ENCODE measurements around the gene RMI1. TPM values are rescaled to one million over a fixed set of nuclear protein-coding genes. Genes with fewer than 3 reads are reported as not detected.
A peak's percentile ranks its signal among the peaks of the same experiment; 100 is the strongest.
"Not testable (repeated sequence)": the region's sequence is repeated elsewhere in the genome, so short reads cannot be mapped to it uniquely, and the experiment has no call there.

RMI1 gene
- total RNA-seq, 2 donors from 2014 or later = 3.8 to 4.0 TPM

GRCh38 chr9:83996126-83996525 lies 15.5 kb downstream of the RMI1 start:
- no peak for ATAC-seq
- DNase-seq = no peak
- intact Hi-C loops (cut with DNase I) = no loop called here

GRCh38 chr9:83999141-83999918 lies 18.7 kb downstream of the RMI1 start:
- intact Hi-C loops (cut with DNase I) = no loop called here
- DNase-seq = no peak
- ATAC-seq = no peak

GRCh38 chr9:84000186-84000585 lies 19.6 kb downstream of the RMI1 start:
- intact Hi-C loops (cut with DNase I) = no loop called here
- no peak for DNase-seq
- ATAC-seq = no peak

GRCh38 chr9:84001621-84002020 lies 21.0 kb downstream of the RMI1 start:
- ATAC-seq (no peak), DNase-seq (no peak)
- intact Hi-C loops (cut with DNase I) = no loop called here

- DNase-seq (no peak), ATAC-seq (peak in 1 of 2 donors; percentile 24)
- intact Hi-C loops (cut with DNase I) = no loop called here
Observed at GRCh38 chr9:84002344-84002743, 21.7 kb downstream of the RMI1 start.

- DNase-seq (no peak), ATAC-seq (no peak)
- intact Hi-C loops (cut with DNase I) = no loop called here
Observed at GRCh38 chr9:84003246-84003645, 22.6 kb downstream of the RMI1 start.

- DNase-seq = no peak
- ATAC-seq = no peak
Observed at GRCh38 chr9:84007662-84008061, 27.1 kb downstream of the RMI1 start.

GRCh38 chr9:84024041-84024575 lies 43.5 kb downstream of the RMI1 start:
- intact Hi-C loops (cut with DNase I) = no loop called here
- ATAC-seq (no peak), DNase-seq (no peak)

More at GRCh38 chr9:84007662-84008061, 27.1 kb downstream of the RMI1 start:
- intact Hi-C loops (cut with DNase I) = no loop called here

- ATAC-seq = no peak
- intact Hi-C loops (cut with DNase I) = no loop called here
- no peak for DNase-seq
Observed at GRCh38 chr9:84027201-84027600, 46.6 kb downstream of the RMI1 start.

GRCh38 chr9:84031534-84031933 lies 50.9 kb downstream of the RMI1 start:
- DNase-seq = no peak
- intact Hi-C loops (cut with DNase I) = no loop called here
- ATAC-seq = no peak

- ATAC-seq; intact Hi-C loops (cut with DNase I); DNase-seq: not testable (repeated sequence)
Observed at GRCh38 chr9:84041857-84042256, 61.3 kb downstream of the RMI1 start.

GRCh38 chr9:84045481-84046097 lies 65.0 kb downstream of the RMI1 start:
- no peak for ATAC-seq
- intact Hi-C loops (cut with DNase I) = no loop called here
- DNase-seq = no peak

Small RNA genes lying within 50 kb of the gene (microRNA-seq; reads per million reads assigned to microRNA genes)
- gene MIR7-1 = 18.3 to 24.8 reads per million in 2 donors

Other genes with a start within 250 kb of the RMI1 start
- 10 to 100 TPM; 12.5 to 18.3 TPM for gene GKAP1, start 163.0 kb upstream of the RMI1 start, total RNA-seq
- gene KIF27, start 59.4 kb upstream of the RMI1 start, total RNA-seq = 1 to 10 TPM; 4.5 to 4.8 TPM
- 100 to 1,000 TPM; 278 to 341 TPM for gene HNRNPK, start 590 bp upstream of the RMI1 start, total RNA-seq

All from left cardiac atrium (tissue), 4 donors.